ENCODE measurements around the gene PFDN6. TPM values are rescaled to one million over a fixed set of nuclear protein-coding genes. Genes with fewer than 3 reads are reported as not detected.
A peak's percentile ranks its signal among the peaks of the same experiment; 100 is the strongest.

The PFDN6 gene
- total RNA-seq, 3 donors from 2014 or later, result 37.9 to 50.1 (median 40.2) TPM

- no peak overlapping the region for H3K4me3 ChIP-seq
- DNase-seq (peak in 1 of 3 donors; percentile 41), ATAC-seq (no peak)
- peaks cover 17% of the 10 kb centered on the region for H3K4me1 ChIP-seq (ENCODE audit: low read depth)
- intact Hi-C loops (cut with DNase I, micrococcal nuclease), result no loop called here
- no peaks in the 10 kb centered on the region for H3K36me3 ChIP-seq (ENCODE audit: low read depth)
- H3K9me3 ChIP-seq, result no peaks in the 10 kb centered on the region
- no peak for TF ChIP-seq CTCF (IDR thresholded peaks at IDR 0.05)
Measured at GRCh38 chr6:33296797-33297405, 7.5 kb downstream of the PFDN6 start.

GRCh38 chr6:33297406-33297955 is 8.1 kb downstream of the PFDN6 start:
- TF ChIP-seq CTCF (IDR thresholded peaks at IDR 0.05), result no peak
- ATAC-seq (peak; percentile 12), DNase-seq (peak; percentile 77 to 79 (median 78))
- Histone ChIP-seq H3K9me3 (no peaks in the 10 kb centered on the region), H3K36me3 (ENCODE audit: low read depth) (no peaks in the 10 kb centered on the region), H3K4me3 (no peak overlapping the region), H3K4me1 (ENCODE audit: low read depth) (peaks cover 17% of the 10 kb centered on the region)
- intact Hi-C loops (cut with DNase I, micrococcal nuclease), result no loop called here

GRCh38 chr6:33297956-33298772 is 8.8 kb downstream of the PFDN6 start:
- peaks cover 17% of the 10 kb centered on the region for H3K4me1 ChIP-seq (ENCODE audit: low read depth)
- no peaks in the 10 kb centered on the region for H3K36me3 ChIP-seq (ENCODE audit: low read depth)
- no peak for TF ChIP-seq CTCF (IDR thresholded peaks at IDR 0.05)
- DNase-seq, result peak; percentile 70 to 80 (median 76)
- intact Hi-C loops (cut with DNase I, micrococcal nuclease), result no loop called here
- H3K9me3 ChIP-seq, result no peaks in the 10 kb centered on the region
- ATAC-seq, result peak; percentile 47
- H3K4me3 ChIP-seq, result peak overlapping the region; percentile 49

GRCh38 chr6:33298773-33299236 is 9.4 kb downstream of the PFDN6 start, which contains the start of gene RGL2:
TSS of gene RGL2 (minus strand) at chr6:33298942. CDS start at chr6:33298610, 332 bp downstream.
- intact Hi-C loops (cut with DNase I, micrococcal nuclease), result no loop called here
- no peaks in the 10 kb centered on the region for H3K36me3 ChIP-seq (ENCODE audit: low read depth)
- TF ChIP-seq CTCF (IDR thresholded peaks at IDR 0.05), result no peak
- ATAC-seq (peak; percentile 71), DNase-seq (peak; percentile 84 to 93 (median 87))
- peak within 1 kb of the TSS; percentile 49 for H3K4me3 ChIP-seq
- H3K4me1 ChIP-seq (ENCODE audit: low read depth), result peaks cover 17% of the 10 kb centered on the region
- no peaks in the 10 kb centered on the region for H3K9me3 ChIP-seq

- DNase-seq, result peak; percentile 94 to 95 (median 95)
- H3K9me3 ChIP-seq, result no peaks in the 10 kb centered on the region
- peaks cover 17% of the 10 kb centered on the region for H3K4me1 ChIP-seq (ENCODE audit: low read depth)
- H3K36me3 ChIP-seq (ENCODE audit: low read depth), result peaks cover 4% of the 10 kb centered on the region
- TF ChIP-seq CTCF (IDR thresholded peaks at IDR 0.05), result peak; percentile 73
- intact Hi-C loops (cut with DNase I, micrococcal nuclease), result no loop called here
- peak; percentile 84 for ATAC-seq
- peak overlapping the region; percentile 49 for H3K4me3 ChIP-seq
Measured at GRCh38 chr6:33299237-33299944, 10.0 kb downstream of the PFDN6 start.
